Activated CD4-positive, alpha-beta T cell treated with anti-CD3 and anti-CD28 coated beads, Interleukin-2, amount 50 U/mL, for 16 hours (primary cell): ENCODE results near the gene PARK7.

Experiments
- DNase-seq: peaks from one replicate; pipeline ENCODE4 v3.0.0-alpha.2; 2020

The PARK7 gene

GRCh38 chr1:8025061-8025670 lies 63.7 kb downstream of the PARK7 start:
- DNase-seq: no peak

- DNase-seq: no peak
These were observed 64.2 kb downstream of the PARK7 start for GRCh38 chr1:8025671-8026144.

DNA sequence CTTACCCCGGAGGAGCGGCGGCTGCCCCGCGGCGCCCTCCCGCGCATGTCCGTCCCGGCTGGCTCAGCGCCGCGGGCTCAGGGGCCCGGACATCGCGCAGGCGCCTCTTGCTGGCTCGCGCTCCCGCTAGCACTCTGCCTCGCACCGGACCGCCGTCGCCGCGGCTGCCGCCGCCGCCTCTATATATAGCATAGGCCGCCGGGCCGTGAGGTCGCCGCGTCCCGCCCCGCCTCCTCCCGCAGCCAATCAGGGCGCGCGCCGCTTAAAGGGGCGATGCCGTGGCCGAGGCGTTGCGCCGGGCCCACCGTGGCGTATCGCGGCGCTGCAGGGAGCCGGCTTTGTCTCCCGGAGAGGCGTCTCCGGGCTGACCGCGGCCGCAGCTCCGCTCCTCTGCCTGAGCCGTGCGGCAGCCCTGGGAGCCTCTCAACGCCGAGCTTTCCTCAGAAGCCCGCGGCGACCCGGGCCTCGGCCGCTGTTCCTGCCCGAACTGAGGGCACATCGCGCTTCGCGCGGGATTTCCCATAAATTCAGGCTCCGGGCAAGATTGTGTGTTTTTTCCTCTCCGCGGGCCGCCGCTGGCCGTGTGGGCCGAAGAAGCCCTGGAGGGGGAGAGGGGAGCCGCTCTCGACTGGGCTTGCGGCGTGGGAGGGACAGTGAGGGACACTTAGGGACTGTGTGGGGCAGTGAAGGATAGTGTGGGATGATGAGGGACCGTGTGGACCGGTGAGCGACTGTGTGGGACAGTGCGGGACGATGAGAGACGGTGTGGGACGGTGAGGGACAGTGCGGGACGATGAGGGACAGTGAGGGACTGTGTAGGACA lies 64.9 kb downstream of the PARK7 start, which contains the start of gene ERRFI1:
Gene ERRFI1 (minus strand): TSS at position 157 of the 823 bp plus-strand sequence. CDS start 10,690 bp downstream, outside the sequence.
- DNase-seq: peak; percentile 87

DNA sequence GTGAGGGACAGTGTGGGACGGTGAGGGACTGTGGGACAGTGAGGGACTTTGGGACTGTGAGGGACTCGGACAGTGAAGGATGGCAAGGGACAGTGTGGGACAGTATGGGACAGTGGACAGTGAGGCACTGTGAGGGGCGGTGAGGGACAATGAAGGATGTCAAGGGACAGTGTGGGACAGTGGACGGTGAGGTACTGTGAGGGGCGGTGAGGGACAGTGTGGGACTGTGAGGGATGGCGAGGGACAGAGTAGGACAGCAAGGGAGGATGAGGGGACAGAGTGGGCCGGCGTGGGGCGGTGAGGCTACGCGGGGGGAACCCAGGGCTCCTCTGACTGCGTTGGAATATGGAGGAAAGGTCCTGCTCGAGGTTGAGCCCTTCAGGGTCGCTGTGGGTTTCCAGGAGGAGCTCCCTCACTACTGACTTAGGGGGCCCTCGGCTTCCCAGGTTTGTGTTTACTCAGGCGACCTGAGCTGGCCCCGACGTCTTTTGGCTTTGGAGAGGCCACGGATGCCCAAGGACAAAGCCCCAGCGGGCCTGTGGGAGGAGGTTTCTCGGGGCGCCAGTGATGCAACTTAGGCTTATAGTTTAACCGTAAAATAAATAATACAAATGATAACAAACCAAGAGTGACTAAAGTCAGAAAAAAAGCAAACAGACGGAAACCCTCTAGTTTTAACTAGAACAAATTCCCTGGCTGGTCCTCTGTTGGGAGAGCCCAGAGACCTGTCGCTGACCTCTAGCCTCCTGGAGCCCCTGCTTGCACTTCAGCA lies 65.7 kb downstream of the PARK7 start:
- DNase-seq: no peak

- no peak for DNase-seq
These were observed 66.4 kb downstream of the PARK7 start for GRCh38 chr1:8027748-8028570.

DNA sequence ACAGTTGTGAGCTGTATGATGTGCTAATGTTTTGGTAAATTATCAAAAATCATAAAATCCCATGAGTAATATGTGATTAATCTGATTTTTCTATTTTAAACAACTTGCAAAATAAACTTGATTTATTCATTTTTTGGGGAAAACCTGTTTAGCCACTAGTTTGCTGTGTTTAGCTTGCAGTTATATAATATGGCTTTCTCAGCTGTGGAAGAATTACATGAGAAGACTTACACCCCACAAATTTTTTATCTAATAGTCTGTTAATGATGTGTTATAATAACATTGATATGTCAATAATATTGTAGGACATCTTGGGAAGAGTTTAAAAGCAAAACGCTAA lies 67.0 kb downstream of the PARK7 start:
- no peak for DNase-seq

GRCh38 chr1:8031176-8031785 lies 69.8 kb downstream of the PARK7 start:
- peak; percentile 18 for DNase-seq

GRCh38 chr1:8032366-8032910 lies 70.9 kb downstream of the PARK7 start:
- DNase-seq: no peak

- no peak for DNase-seq
These were observed 71.8 kb downstream of the PARK7 start for GRCh38 chr1:8033322-8033721.
